ENCODE data around the gene ADAP2.

DNA sequence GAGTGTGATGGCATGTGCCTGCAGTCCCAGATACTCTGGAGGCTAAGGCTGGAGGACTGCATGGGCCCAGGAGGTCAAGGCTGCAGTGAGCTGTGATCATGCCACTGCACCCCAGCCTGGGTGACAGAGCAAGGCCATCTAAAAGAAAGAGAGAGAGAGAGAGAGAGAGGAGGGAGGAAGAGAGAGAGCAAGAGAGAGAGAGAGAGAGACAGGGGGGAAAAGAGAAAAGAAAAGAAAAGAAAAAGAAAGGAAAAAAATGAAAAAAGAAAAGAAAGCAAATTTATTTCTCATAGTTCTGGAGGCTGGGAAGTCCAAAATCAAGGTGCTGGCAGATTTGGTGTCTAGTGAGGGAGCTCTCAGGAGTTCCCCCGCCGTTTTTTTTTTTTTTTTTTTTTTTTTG lies 82.4 kb downstream of the ADAP2 start:
- TF ChIP-seq, protein P1, sequence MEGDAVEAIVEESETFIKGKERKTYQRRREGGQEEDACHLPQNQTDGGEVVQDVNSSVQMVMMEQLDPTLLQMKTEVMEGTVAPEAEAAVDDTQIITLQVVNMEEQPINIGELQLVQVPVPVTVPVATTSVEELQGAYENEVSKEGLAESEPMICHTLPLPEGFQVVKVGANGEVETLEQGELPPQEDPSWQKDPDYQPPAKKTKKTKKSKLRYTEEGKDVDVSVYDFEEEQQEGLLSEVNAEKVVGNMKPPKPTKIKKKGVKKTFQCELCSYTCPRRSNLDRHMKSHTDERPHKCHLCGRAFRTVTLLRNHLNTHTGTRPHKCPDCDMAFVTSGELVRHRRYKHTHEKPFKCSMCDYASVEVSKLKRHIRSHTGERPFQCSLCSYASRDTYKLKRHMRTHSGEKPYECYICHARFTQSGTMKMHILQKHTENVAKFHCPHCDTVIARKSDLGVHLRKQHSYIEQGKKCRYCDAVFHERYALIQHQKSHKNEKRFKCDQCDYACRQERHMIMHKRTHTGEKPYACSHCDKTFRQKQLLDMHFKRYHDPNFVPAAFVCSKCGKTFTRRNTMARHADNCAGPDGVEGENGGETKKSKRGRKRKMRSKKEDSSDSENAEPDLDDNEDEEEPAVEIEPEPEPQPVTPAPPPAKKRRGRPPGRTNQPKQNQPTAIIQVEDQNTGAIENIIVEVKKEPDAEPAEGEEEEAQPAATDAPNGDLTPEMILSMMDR (IDR thresholded peaks at IDR 0.05; ENCODE audit: insufficient read depth, low read length, poor library complexity, severe bottlenecking) = no peak
- TF ChIP-seq EZH2phosphoT487 (conservative IDR thresholded peaks at IDR 0.05; ENCODE audit: low read length) = no peak

All from SU-DHL-6 (cell line).